Neural cell (in vitro differentiated cells): ENCODE measurements around the gene C16orf96. TPM values are rescaled to one million over a fixed set of nuclear protein-coding genes. Genes with fewer than 3 reads are reported as not detected.

Experiments used
- H2AFZ ChIP-seq: fragments of 200-600, 300-800 bp; sonication (generic), shearing (Covaris generic); 2 replicates; pipeline ENCODE4 v1.6.0; 2014; ENCODE audit warnings: low read depth, mild to moderate bottlenecking, antibody characterized with exemption, low read length, moderate library complexity
- H3F3A ChIP-seq: fragments of 200-600 bp; shearing (Covaris generic); 2 replicates; pipeline ENCODE4 v1.6.1; 2016; ENCODE audit warnings: mild to moderate bottlenecking, moderate library complexity, mixed read lengths, antibody characterized with exemption, low read length; ENCODE audit not compliant: insufficient read depth, poor library complexity, severe bottlenecking
- H3K27ac ChIP-seq: fragments of 200-600, 300-800 bp; sonication (generic), shearing (Covaris generic); 2 replicates; pipeline ENCODE4 v1.5.1; 2014; ENCODE audit warnings: mild to moderate bottlenecking, low read length, moderate library complexity
- H3K27me3 ChIP-seq: fragments of 300-800, 200-600 bp; sonication (generic), shearing (Covaris generic); 2 replicates; pipeline ENCODE4 v1.6.0; 2014; ENCODE audit warnings: mild to moderate bottlenecking, low read depth, low read length, moderate library complexity; ENCODE audit not compliant: insufficient read depth
- H3K36me3 ChIP-seq: fragments of 300-800, 200-600 bp; sonication (generic), shearing (Covaris generic); 2 replicates; pipeline ENCODE4 v1.5.1; 2014; ENCODE audit warnings: mild to moderate bottlenecking, antibody characterized with exemption, low read length, moderate library complexity; ENCODE audit not compliant: insufficient read depth
- H3K4me2 ChIP-seq: fragments of 300-800, 200-600 bp; sonication (generic), shearing (Covaris generic); 2 replicates; pipeline ENCODE4 v1.6.0; 2014; ENCODE audit warnings: mild to moderate bottlenecking, low read length
- H3K4me3 ChIP-seq: fragments of 300-800, 200-600 bp; sonication (generic), shearing (Covaris generic); 2 replicates; pipeline ENCODE4 v1.5.1; 2014; ENCODE audit warnings: mild to moderate bottlenecking, low read length, moderate library complexity
- H3K79me2 ChIP-seq: fragments of 200-600 bp; shearing (Covaris generic); replicated peaks from 2 replicates; pipeline ENCODE4 v1.6.0; 2014; ENCODE audit warnings: mild to moderate bottlenecking, low read length, moderate library complexity; ENCODE audit not compliant: insufficient read depth
- H3K9ac ChIP-seq: fragments of 300-800, 200-600 bp; sonication (generic), shearing (Covaris generic); 2 replicates; pipeline ENCODE4 v1.6.1; 2016; ENCODE audit warnings: mild to moderate bottlenecking, low read length, mixed read lengths
- H3K9me2 ChIP-seq: fragments of 200-600 bp; shearing (Covaris generic); 2 replicates; pipeline ENCODE4 v1.6.1; 2016; ENCODE audit warnings: mild to moderate bottlenecking, low read length, mixed read lengths; ENCODE audit not compliant: insufficient read depth
- H3K9me3 ChIP-seq: fragments of 200-600, 300-800 bp; sonication (generic), shearing (Covaris generic); 2 replicates; pipeline ENCODE4 v1.6.1; 2016; ENCODE audit warnings: mild to moderate bottlenecking, mixed run types, low read length, moderate library complexity, mixed read lengths
- H4K20me1 ChIP-seq: fragments of 200-600 bp; shearing (Covaris generic); 2 replicates; pipeline ENCODE4 v1.6.1; 2016; ENCODE audit warnings: mild to moderate bottlenecking, mixed run types; ENCODE audit not compliant: insufficient read depth
- CTCF ChIP-seq: fragments of 450-650 bp; IDR thresholded peaks from 2 replicates; pipeline ENCODE4 v1.5.1; 2014; ENCODE audit warnings: antibody characterized with exemption, mild to moderate bottlenecking, moderate library complexity; ENCODE audit not compliant: poor library complexity, severe bottlenecking
- EP300 ChIP-seq: fragments of 450-650 bp; conservative IDR thresholded peaks from 2 replicates; pipeline ENCODE4 v1.6.1; 2014; ENCODE audit warnings: antibody characterized with exemption, mild to moderate bottlenecking, moderate library complexity; ENCODE audit not compliant: poor library complexity, severe bottlenecking
- EZH2 ChIP-seq: fragments of 200-600, 300-800 bp; shearing (Covaris generic), sonication (generic); IDR thresholded peaks from 2 replicates; pipeline ENCODE4 v1.6.1; 2014; ENCODE audit warnings: antibody characterized with exemption, low read length, borderline replicate concordance, mild to moderate bottlenecking; ENCODE audit not compliant: insufficient read depth, poor library complexity, severe bottlenecking
- MXI1 ChIP-seq: fragments of 450-650 bp; conservative IDR thresholded peaks from 2 replicates; pipeline ENCODE4 v1.6.1; 2014; ENCODE audit warnings: antibody characterized with exemption, mild to moderate bottlenecking; ENCODE audit not compliant: poor library complexity, severe bottlenecking
- POLR2AphosphoS5 ChIP-seq: IDR thresholded peaks from 2 replicates; pipeline ENCODE4 v1.6.1; 2012
- RAD21 ChIP-seq: fragments of 450-650 bp; conservative IDR thresholded peaks from 2 replicates; pipeline ENCODE4 v1.6.1; 2014; ENCODE audit warnings: antibody characterized with exemption, mild to moderate bottlenecking, moderate library complexity
- REST ChIP-seq: IDR thresholded peaks from 2 replicates; pipeline ENCODE4 v1.6.1; 2012; ENCODE audit warnings: borderline replicate concordance
- SMC3 ChIP-seq: fragments of 450-650 bp; conservative IDR thresholded peaks from 2 replicates; pipeline ENCODE4 v1.6.1; 2014; ENCODE audit warnings: antibody characterized with exemption, mild to moderate bottlenecking, moderate library complexity; ENCODE audit not compliant: poor library complexity
- TAF1 ChIP-seq: IDR thresholded peaks from 2 replicates; pipeline ENCODE4 v1.6.1; 2012; ENCODE audit warnings: low read depth
- polyA plus RNA-seq: library from polyadenylated mRNA; depleted of rRNA; stranded (reverse); fragments of >200 nt; gene quantifications from 2 replicates; pipeline ENCODE4 v1.2.3, GENCODE V29; 2014

C16orf96 gene
- polyA plus RNA-seq, 1 donor from 2014 or later = 0.21 TPM

GRCh38 chr16:4529085-4530060 lies 26.8 kb upstream of the C16orf96 start:
- TF ChIP-seq EP300 (no peak), MXI1 (no peak), RAD21 (no peak), REST (no peak), TAF1 (no peak), CTCF (no peak), SMC3 (no peak), EZH2 (no peak), POLR2AphosphoS5 (no peak)
- Histone ChIP-seq H3K4me2 (no peak overlapping the region), H3K27ac (no peak overlapping the region), H4K20me1 (no peaks in the 10 kb centered on the region), H3K79me2 (no peaks in the 10 kb centered on the region), H3K36me3 (no peaks in the 10 kb centered on the region), H3F3A (no peaks in the 10 kb centered on the region), H2AFZ (no peak overlapping the region), H3K9me3 (no peaks in the 10 kb centered on the region), H3K9ac (no peak overlapping the region), H3K27me3 (no peaks in the 10 kb centered on the region), H3K9me2 (no peaks in the 10 kb centered on the region), H3K4me3 (no peak overlapping the region)

GRCh38 chr16:4531811-4532210 lies 24.3 kb upstream of the C16orf96 start:
- no peak overlapping the region for H3K4me2 ChIP-seq
- H3F3A ChIP-seq = no peaks in the 10 kb centered on the region
- no peak for TF ChIP-seq EP300
- no peak for TF ChIP-seq RAD21
- TF ChIP-seq CTCF = no peak
- TF ChIP-seq SMC3 = no peak
- TF ChIP-seq REST = no peak
- TF ChIP-seq EZH2 = no peak
- no peak for TF ChIP-seq MXI1
- H3K9me2 ChIP-seq = no peaks in the 10 kb centered on the region
- no peaks in the 10 kb centered on the region for H3K9me3 ChIP-seq
- no peak overlapping the region for H3K4me3 ChIP-seq
- no peak overlapping the region for H2AFZ ChIP-seq
- H4K20me1 ChIP-seq = no peaks in the 10 kb centered on the region
- H3K36me3 ChIP-seq = no peaks in the 10 kb centered on the region
- H3K79me2 ChIP-seq = peaks cover 18% of the 10 kb centered on the region
- H3K27me3 ChIP-seq = no peaks in the 10 kb centered on the region
- no peak overlapping the region for H3K9ac ChIP-seq
- no peak overlapping the region for H3K27ac ChIP-seq
